ENCODE measurements around the gene FBXW7. TPM values are rescaled to one million over a fixed set of nuclear protein-coding genes. Genes with fewer than 3 reads are reported as not detected.

Gene FBXW7
- total RNA-seq, 2 donors from 2014 or later, result 39.9 to 49.4 TPM

DNA sequence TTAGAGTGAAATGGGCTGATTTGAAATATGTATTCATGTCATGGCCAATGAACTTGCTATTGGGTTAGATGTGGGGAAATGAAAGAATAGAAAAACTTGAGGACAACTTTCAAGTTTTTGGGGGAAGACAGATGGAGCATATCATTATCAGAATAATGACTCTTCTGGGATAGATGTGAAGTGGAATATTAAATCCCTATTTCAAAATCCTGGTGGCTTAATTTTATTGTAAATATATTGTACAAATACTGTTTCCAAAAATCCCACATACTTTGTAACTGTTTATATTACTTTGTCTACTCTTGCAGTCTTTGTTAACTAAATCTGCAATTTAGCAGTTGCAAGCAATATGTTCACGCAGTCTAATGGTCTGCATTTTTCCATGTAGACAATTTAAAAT is 35.9 kb upstream of the FBXW7 start:
- no peaks in the 10 kb centered on the region for H3K27me3 ChIP-seq
- no peaks in the 10 kb centered on the region for H3K9me3 ChIP-seq
- H3K4me3 ChIP-seq, result no peak overlapping the region
- H3K4me1 ChIP-seq, result no peaks in the 10 kb centered on the region
- no peak for DNase-seq (ENCODE audit: low spot score)
- no peaks in the 10 kb centered on the region for H3K36me3 ChIP-seq
- H3K27ac ChIP-seq, result no peak overlapping the region
- TF ChIP-seq, protein P1, sequence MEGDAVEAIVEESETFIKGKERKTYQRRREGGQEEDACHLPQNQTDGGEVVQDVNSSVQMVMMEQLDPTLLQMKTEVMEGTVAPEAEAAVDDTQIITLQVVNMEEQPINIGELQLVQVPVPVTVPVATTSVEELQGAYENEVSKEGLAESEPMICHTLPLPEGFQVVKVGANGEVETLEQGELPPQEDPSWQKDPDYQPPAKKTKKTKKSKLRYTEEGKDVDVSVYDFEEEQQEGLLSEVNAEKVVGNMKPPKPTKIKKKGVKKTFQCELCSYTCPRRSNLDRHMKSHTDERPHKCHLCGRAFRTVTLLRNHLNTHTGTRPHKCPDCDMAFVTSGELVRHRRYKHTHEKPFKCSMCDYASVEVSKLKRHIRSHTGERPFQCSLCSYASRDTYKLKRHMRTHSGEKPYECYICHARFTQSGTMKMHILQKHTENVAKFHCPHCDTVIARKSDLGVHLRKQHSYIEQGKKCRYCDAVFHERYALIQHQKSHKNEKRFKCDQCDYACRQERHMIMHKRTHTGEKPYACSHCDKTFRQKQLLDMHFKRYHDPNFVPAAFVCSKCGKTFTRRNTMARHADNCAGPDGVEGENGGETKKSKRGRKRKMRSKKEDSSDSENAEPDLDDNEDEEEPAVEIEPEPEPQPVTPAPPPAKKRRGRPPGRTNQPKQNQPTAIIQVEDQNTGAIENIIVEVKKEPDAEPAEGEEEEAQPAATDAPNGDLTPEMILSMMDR (IDR thresholded peaks at IDR 0.05), result no peak

GRCh38 chr4:152571296-152571695 is 35.4 kb upstream of the FBXW7 start:
- H3K27ac ChIP-seq, result no peak overlapping the region
- no peak overlapping the region for H3K4me3 ChIP-seq
- no peaks in the 10 kb centered on the region for H3K36me3 ChIP-seq
- no peaks in the 10 kb centered on the region for H3K27me3 ChIP-seq
- H3K9me3 ChIP-seq, result no peaks in the 10 kb centered on the region
- no peak for DNase-seq (ENCODE audit: low spot score)
- TF ChIP-seq, protein P1 (IDR thresholded peaks at IDR 0.05), result no peak
- H3K4me1 ChIP-seq, result no peaks in the 10 kb centered on the region

DNA sequence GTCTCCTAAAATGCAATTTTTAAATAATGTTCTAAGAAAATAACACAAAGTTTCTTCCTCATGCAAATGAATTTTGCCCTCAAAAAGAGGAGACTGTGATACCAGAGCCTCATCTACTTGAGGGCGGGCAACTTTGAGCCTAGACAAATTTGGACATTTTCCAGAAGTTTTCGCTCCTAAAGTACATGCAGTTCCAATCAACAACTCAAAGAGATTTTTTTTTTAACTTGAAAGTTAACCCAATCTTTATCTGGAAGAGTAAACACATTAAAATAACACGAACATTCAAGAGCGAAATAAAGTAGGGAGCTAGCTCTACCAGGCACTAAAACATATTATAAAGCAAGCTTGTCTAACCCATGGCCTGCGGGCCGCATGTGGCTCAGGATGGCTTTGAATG is 29.4 kb upstream of the FBXW7 start:
- no peak overlapping the region for H3K4me3 ChIP-seq
- no peaks in the 10 kb centered on the region for H3K27me3 ChIP-seq
- no peak overlapping the region for H3K27ac ChIP-seq
- H3K4me1 ChIP-seq, result no peaks in the 10 kb centered on the region
- no peaks in the 10 kb centered on the region for H3K9me3 ChIP-seq
- H3K36me3 ChIP-seq, result no peaks in the 10 kb centered on the region
- TF ChIP-seq, protein P1 (IDR thresholded peaks at IDR 0.05), result no peak
- DNase-seq (ENCODE audit: low spot score), result no peak

- Histone ChIP-seq H3K27me3 (no peaks in the 10 kb centered on the region), H3K9me3 (no peaks in the 10 kb centered on the region), H3K27ac (no peak overlapping the region), H3K4me1 (no peaks in the 10 kb centered on the region), H3K36me3 (no peaks in the 10 kb centered on the region), H3K4me3 (no peak overlapping the region)
- DNase-seq (ENCODE audit: low spot score), result no peak
- TF ChIP-seq, protein P1 (IDR thresholded peaks at IDR 0.05), result no peak
These were observed 28.4 kb upstream of the FBXW7 start for GRCh38 chr4:152564336-152564735.

DNA sequence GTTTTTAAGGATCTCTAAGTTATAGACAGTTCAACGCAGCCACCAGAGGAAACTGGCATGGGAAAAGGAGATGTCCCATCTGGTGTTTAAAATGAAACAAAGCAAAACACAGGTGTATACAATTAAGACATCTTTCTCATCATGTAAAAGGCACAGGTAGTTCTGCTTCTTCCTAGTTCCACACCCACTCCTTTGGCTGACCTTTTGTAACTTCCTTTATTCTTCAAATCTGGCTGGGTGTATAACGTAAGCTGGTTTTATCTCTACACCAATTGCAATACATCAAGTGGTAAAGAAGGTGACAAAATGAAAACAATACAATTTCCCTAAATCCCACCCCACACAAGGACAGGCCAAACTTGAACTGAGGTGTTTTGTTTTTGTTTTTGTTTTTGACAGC is 27.3 kb upstream of the FBXW7 start:
- TF ChIP-seq, protein P1 (IDR thresholded peaks at IDR 0.05), result no peak
- Histone ChIP-seq H3K4me3 (no peak overlapping the region), H3K27me3 (no peaks in the 10 kb centered on the region), H3K9me3 (no peaks in the 10 kb centered on the region), H3K36me3 (no peaks in the 10 kb centered on the region), H3K27ac (no peak overlapping the region), H3K4me1 (no peaks in the 10 kb centered on the region)
- DNase-seq (ENCODE audit: low spot score), result no peak

DNA sequence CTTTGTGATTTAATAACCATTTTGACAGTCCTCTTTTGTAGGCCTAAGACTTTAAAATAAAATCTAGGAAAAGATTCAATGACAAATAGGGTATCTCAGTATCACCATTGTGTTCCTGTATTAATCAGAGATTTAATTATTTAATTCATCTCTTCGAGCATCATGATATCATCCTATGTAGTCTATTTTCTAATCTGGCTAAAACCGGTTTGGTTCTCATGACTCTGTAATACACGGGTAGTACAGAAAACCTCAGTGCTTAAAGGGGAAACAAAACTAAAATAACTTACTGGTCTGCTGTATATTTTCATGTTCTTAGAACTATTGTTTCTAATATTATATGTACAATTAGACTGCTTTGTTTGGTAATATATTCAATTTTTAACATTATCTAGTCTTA is 23.7 kb upstream of the FBXW7 start:
- Histone ChIP-seq H3K4me1 (no peaks in the 10 kb centered on the region), H3K9me3 (no peaks in the 10 kb centered on the region), H3K36me3 (no peaks in the 10 kb centered on the region), H3K27ac (no peak overlapping the region), H3K27me3 (no peaks in the 10 kb centered on the region), H3K4me3 (no peak overlapping the region)
- no peak for DNase-seq (ENCODE audit: low spot score)
- TF ChIP-seq, protein P1 (IDR thresholded peaks at IDR 0.05), result no peak
